WTC11 (cell line): Measurements from ENCODE around the gene TMEM218. TPM values are rescaled to one million over a fixed set of nuclear protein-coding genes. Genes with fewer than 3 reads are reported as not detected.

ENCODE experiments used
- ATAC-seq: fragments of 200-7000 bp; cut with Tn5 transposase; 2 replicates; pipeline ENCODE4 v1.10.0; 2021; ENCODE audit warnings: mild to moderate bottlenecking, moderate library complexity
- CTCF ChIA-PET: fragments of 300-600 bp; sonication (Branson Sonifier 250); formaldehyde crosslinking; loops from one replicate; lab custom pipeline; 2021; ENCODE audit warnings: antibody characterized with exemption; lab: Charles Lee
- POLR2A ChIA-PET: fragments of 350-600 bp; sonication (Branson Sonifier 250); formaldehyde crosslinking; loops from one replicate; lab custom pipeline; 2021; ENCODE audit warnings: antibody characterized with exemption; lab: Charles Lee
- DNase-seq: peaks from one replicate; pipeline ENCODE4 v3.0.0; 2021; ENCODE audit warnings: low spot score
- H3K27ac Mint-ChIP-seq: 2 replicates; pipeline ENCODE4 v1.8.0; 2021; ENCODE audit warnings: mixed read lengths
- H3K27me3 Mint-ChIP-seq: 2 replicates; pipeline ENCODE4 v1.8.0; 2021; ENCODE audit warnings: low read depth, mild to moderate bottlenecking, moderate library complexity, mixed read lengths
- H3K36me3 Mint-ChIP-seq: 2 replicates; pipeline ENCODE4 v1.8.0; 2021; ENCODE audit warnings: mixed read lengths
- H3K4me1 Mint-ChIP-seq: 2 replicates; pipeline ENCODE4 v1.8.0; 2022; ENCODE audit warnings: mixed read lengths
- H3K4me3 Mint-ChIP-seq: 2 replicates; pipeline ENCODE4 v1.8.0; 2021; ENCODE audit warnings: mild to moderate bottlenecking, moderate library complexity, mixed read lengths
- H3K9me3 Mint-ChIP-seq: 2 replicates; pipeline ENCODE4 v1.8.0; 2021; ENCODE audit warnings: mixed read lengths
- ATF2 ChIP-seq: sonication (generic); formaldehyde crosslinking; IDR thresholded peaks from 2 replicates; pipeline ENCODE4 v1.8.1; 2022; ENCODE audit warnings: low read depth, missing genetic modification reagents, borderline replicate concordance
- CBFB ChIP-seq: sonication (generic); formaldehyde crosslinking; IDR thresholded peaks from 2 replicates; pipeline ENCODE4 v1.8.1; 2022; ENCODE audit warnings: mild to moderate bottlenecking, low read depth, missing genetic modification reagents
- ELF4 ChIP-seq: sonication (generic); formaldehyde crosslinking; IDR thresholded peaks from 2 replicates; pipeline ENCODE4 v1.8.1; 2022; ENCODE audit warnings: low read depth, mild to moderate bottlenecking, moderate library complexity, missing genetic modification reagents
- ERG ChIP-seq: fragments of 250-450 bp; sonication (Bioruptor Pico); IDR thresholded peaks from 2 replicates; pipeline ENCODE4 v1.8.0; 2021; ENCODE audit warnings: mild to moderate bottlenecking
- FOXK1 ChIP-seq: sonication (generic); formaldehyde crosslinking; IDR thresholded peaks from 2 replicates; pipeline ENCODE4 v1.8.0; 2022; ENCODE audit warnings: mild to moderate bottlenecking, moderate library complexity, missing genetic modification reagents
- FOXP1 ChIP-seq: sonication (generic); formaldehyde crosslinking; IDR thresholded peaks from 2 replicates; pipeline ENCODE4 v1.8.0; 2022; ENCODE audit warnings: missing genetic modification reagents, mild to moderate bottlenecking, moderate library complexity, borderline replicate concordance
- HMGA2 ChIP-seq: fragments of 250-450 bp; sonication (Bioruptor Pico); IDR thresholded peaks from 2 replicates; pipeline ENCODE4 v1.4.0; 2021; ENCODE audit warnings: mild to moderate bottlenecking, moderate library complexity
- MAX ChIP-seq: sonication (generic); formaldehyde crosslinking; IDR thresholded peaks from 2 replicates; pipeline ENCODE4 v1.8.0; 2022; ENCODE audit warnings: mild to moderate bottlenecking, missing genetic modification reagents
- NFYB ChIP-seq: sonication (generic); formaldehyde crosslinking; conservative IDR thresholded peaks from 2 replicates; pipeline ENCODE4 v1.8.0; 2022; ENCODE audit warnings: low read depth, missing genetic modification reagents
- NR1H2 ChIP-seq: sonication (generic); formaldehyde crosslinking; IDR thresholded peaks from 2 replicates; pipeline ENCODE4 v1.9.0; 2021; ENCODE audit warnings: mild to moderate bottlenecking, moderate library complexity, missing genetic modification reagents
- NR3C1 ChIP-seq: sonication (generic); formaldehyde crosslinking; conservative IDR thresholded peaks from 2 replicates; pipeline ENCODE4 v1.8.1; 2023; ENCODE audit warnings: low read depth, mild to moderate bottlenecking, missing genetic modification reagents
- RORB ChIP-seq: fragments of 250-450 bp; sonication (Bioruptor Pico); IDR thresholded peaks from 2 replicates; pipeline ENCODE4 v1.9.0; 2021; ENCODE audit warnings: mild to moderate bottlenecking
- TEAD1 ChIP-seq: sonication (generic); formaldehyde crosslinking; IDR thresholded peaks from 2 replicates; pipeline ENCODE4 v1.8.0; 2022; ENCODE audit warnings: mild to moderate bottlenecking, missing genetic modification reagents
- TP53 ChIP-seq: sonication (generic); formaldehyde crosslinking; IDR thresholded peaks from 2 replicates; pipeline ENCODE4 v1.8.1; 2023; ENCODE audit warnings: mild to moderate bottlenecking, missing genetic modification reagents
- ZNF512 ChIP-seq: sonication (generic); formaldehyde crosslinking; IDR thresholded peaks from 2 replicates; pipeline ENCODE4 v1.8.1; 2022; ENCODE audit warnings: missing genetic modification reagents, borderline replicate concordance
- ZSCAN18 ChIP-seq: fragments of 250-450 bp; sonication (Bioruptor Pico); IDR thresholded peaks from 2 replicates; pipeline ENCODE4 v2.1.2; 2022; ENCODE audit warnings: mild to moderate bottlenecking, moderate library complexity
- total RNA-seq: library from RNA; stranded (reverse); gene quantifications from 3 replicates; pipeline ENCODE4 v1.2.3, GENCODE V29; 2021

Gene TMEM218
- total RNA-seq, 1 experiment from 2014 or later = 10.3 TPM

- TF ChIP-seq TEAD1 (CRISPR knock-in tag) (no peak), RORB (CRISPR knock-in tag) (no peak), NFYB (CRISPR knock-in tag) (no peak), ERG (CRISPR knock-in tag) (no peak), ZNF512 (CRISPR knock-in tag) (no peak), ELF4 (CRISPR knock-in tag) (no peak)
- H3K4me3 Mint-ChIP-seq = no peak overlapping the region
- ChIA-PET CTCF (interaction anchor here (1.1 kb wide), 1 partner anchor 65 kb away, joined by 3 read pairs; no protein-coding TSS in a partner anchor), POLR2A (no interaction called here)
- peaks cover 13% of the 10 kb centered on the region for H3K4me1 Mint-ChIP-seq
- no peak overlapping the region for H3K27ac Mint-ChIP-seq
- H3K27me3 Mint-ChIP-seq = peaks cover 31% of the 10 kb centered on the region
- ATAC-seq = no peak
- peaks cover 12% of the 10 kb centered on the region for H3K9me3 Mint-ChIP-seq
- no peaks in the 10 kb centered on the region; the same call in 1 of the 2 replicates for H3K36me3 Mint-ChIP-seq
- DNase-seq = no peak
Observed at GRCh38 chr11:125156346-125157117, 45.1 kb upstream of the TMEM218 start.

- ChIA-PET POLR2A (no interaction called here), CTCF (no interaction called here)
- DNase-seq = no peak
- H3K4me3 Mint-ChIP-seq = no peak overlapping the region
- H3K4me1 Mint-ChIP-seq = peaks cover 12% of the 10 kb centered on the region
- no peak for ATAC-seq
- no peak overlapping the region for H3K27ac Mint-ChIP-seq
- TF ChIP-seq MAX (CRISPR knock-in tag) (no peak), ERG (CRISPR knock-in tag) (no peak), NFYB (CRISPR knock-in tag) (no peak), FOXK1 (CRISPR knock-in tag) (no peak), CBFB (CRISPR knock-in tag) (no peak), ATF2 (no peak), FOXP1 (CRISPR knock-in tag) (no peak), TP53 (CRISPR knock-in tag) (no peak), ZSCAN18 (CRISPR knock-in tag) (no peak), NR3C1 (CRISPR knock-in tag) (no peak), HMGA2 (CRISPR knock-in tag) (no peak), NR1H2 (no peak)
- peaks cover 12% of the 10 kb centered on the region for H3K9me3 Mint-ChIP-seq
- peaks cover 35% of the 10 kb centered on the region for H3K27me3 Mint-ChIP-seq
- H3K36me3 Mint-ChIP-seq = no peaks in the 10 kb centered on the region; the same call in 1 of the 2 replicates
Observed at GRCh38 chr11:125155767-125156166, 44.3 kb upstream of the TMEM218 start.
